Motor neuron (in vitro differentiated cells): Measurements from ENCODE around the gene MYO18A. TPM values are rescaled to one million over a fixed set of nuclear protein-coding genes. Genes with fewer than 3 reads are reported as not detected.
"Not testable (repeated sequence)": the region's sequence is repeated elsewhere in the genome, so short reads cannot be mapped to it uniquely, and the experiment has no call there.

Experiments used
- ATAC-seq, 8 experiments: fragments of 200-7000 bp; cut with Tn5 transposase; replicated peaks in 6 of 8; 2 replicates each; pipeline ENCODE4 v1.8.0; 2021; ENCODE audit warnings: mild to moderate bottlenecking in 8 of 8, moderate library complexity in 8 of 8
- H3K27ac ChIP-seq, 2 donors: fragments of 250-450 bp; sonication (Bioruptor Pico); 2 replicates each; pipeline ENCODE4 v1.9.0; 2021; ENCODE audit warnings: antibody characterized with exemption in 2 of 2, mild to moderate bottlenecking in 2 of 2, moderate library complexity in 1 of 2
- H3K4me1 ChIP-seq, 2 donors: fragments of 250-450 bp; sonication (Bioruptor Pico); replicated peaks in 1 of 2; 2 replicates each; pipeline ENCODE4 v1.6.1; 2021; ENCODE audit warnings: antibody characterized with exemption in 2 of 2, mild to moderate bottlenecking in 2 of 2, moderate library complexity in 1 of 2
- H3K4me3 ChIP-seq, 5 donors: fragments of 250-450 bp; sonication (Bioruptor Pico); 2 replicates each; pipeline ENCODE4 v1.9.0; 2021; ENCODE audit warnings: antibody characterized with exemption in 5 of 5, mild to moderate bottlenecking in 5 of 5, moderate library complexity in 4 of 5
- WGBS, 10 experiments: fragments of 450-650 bp; shearing (Covaris generic); methylation state at CpG; one replicate each; pipeline ENCODE4 v1.0.0; 2022; 5-methylcytosine and 5-hydroxymethylcytosine counted together
- in situ Hi-C, 9 experiments: fragments of 400-800 bp; cut with MboI; loops; one replicate each; pipeline ENCODE4 v1.15.0; 2021; ENCODE audit warnings: low sequenced_read_pairs in 9 of 9, low pct_unique_long_range_greater_than_20kb in 2 of 9; ENCODE audit not compliant: unreplicated experiment in 9 of 9
- total RNA-seq, 8 experiments: library from RNA; unstranded; fragments of 300-600 nt; gene quantifications; 2 replicates each; pipeline versions ENCODE4 v1.2.3 to v1.2.4, GENCODE V29; 2022

Gene MYO18A
- total RNA-seq, 8 experiments from 2014 or later, result 25.9 to 233 (median 31.1) TPM

DNA sequence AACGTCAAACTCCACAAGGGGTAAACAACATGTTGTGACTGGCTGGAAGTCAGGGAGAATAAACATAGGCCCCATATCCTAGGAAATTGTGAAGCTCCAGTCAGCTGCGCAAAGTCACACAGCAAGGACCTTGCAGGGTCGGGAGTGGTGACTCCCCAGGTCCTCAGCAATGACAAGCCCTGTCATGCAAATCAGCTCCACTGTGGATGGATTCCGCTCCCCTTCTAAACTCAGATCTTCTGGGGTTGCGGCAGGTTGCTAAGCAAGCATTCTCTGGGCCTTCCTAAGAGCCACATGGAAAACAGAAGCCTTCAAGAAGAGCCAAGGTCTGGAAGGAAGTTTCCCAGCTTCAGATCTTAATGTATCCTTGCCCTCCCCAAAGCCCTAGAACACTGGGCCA, 28.9 kb upstream of the MYO18A start:
- in situ Hi-C loops, result no loop called here
- H3K27ac ChIP-seq, result no peak overlapping the region
- H3K4me3 ChIP-seq, result no peak overlapping the region
- 63 to 100% (median 83%) methylated on average over 1 to 5 of the region's 5 CpGs; no CpG with 5 or more reads in 2 of the 10 experiments for WGBS, 10 experiments
- ATAC-seq, result no peak
- peaks cover 0 to 5% of the 10 kb centered on the region in 2 donors for H3K4me1 ChIP-seq

DNA sequence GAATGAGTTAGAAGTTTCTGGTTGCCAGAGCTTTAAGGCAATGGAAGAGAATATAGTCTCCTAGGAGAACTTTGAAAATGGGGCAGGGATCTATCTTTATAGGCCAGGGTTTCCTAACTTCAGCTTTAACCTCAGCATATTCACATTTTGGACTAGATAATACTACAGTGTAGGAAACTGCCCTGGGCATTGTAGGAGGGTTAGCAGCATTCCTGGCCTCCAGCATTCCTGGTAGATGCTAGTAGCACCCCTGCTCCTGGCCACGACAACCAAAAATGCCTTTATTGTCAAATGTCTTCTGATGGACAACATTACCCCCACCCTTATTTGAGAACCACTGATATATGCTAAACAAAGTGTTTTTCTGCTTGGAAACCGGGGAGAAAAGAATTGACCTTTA, 27.8 kb upstream of the MYO18A start:
- WGBS, 10 experiments, result 30 to 100% (median 80%) methylated on average over 1 to 2 of the region's 2 CpGs; no CpG with 5 or more reads in 2 of the 10 experiments

DNA sequence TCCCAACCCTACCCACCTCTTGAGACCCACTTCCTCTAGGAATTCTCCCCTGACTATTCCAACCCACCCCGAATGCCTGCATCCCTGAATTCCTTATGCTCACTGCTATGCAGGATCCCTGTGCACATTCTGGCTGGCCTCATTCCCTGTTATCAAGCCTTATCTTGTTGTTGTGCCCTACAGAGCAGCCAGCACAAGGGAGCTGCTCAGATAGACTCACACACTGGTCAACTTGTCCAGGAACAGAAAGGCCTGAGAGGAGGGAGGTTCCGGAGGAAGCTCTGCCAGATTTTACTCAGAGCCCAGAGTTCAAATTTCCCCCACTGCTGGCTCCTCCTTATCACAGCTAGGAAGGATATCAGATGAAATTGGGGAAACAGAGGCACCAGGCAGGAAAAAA, 24.8 kb upstream of the MYO18A start:
- 60 to 100% (median 100%) methylated on average over 1 of the region's 2 CpGs; no CpG with 5 or more reads in 5 of the 10 experiments for WGBS, 10 experiments
- Histone ChIP-seq H3K4me3 (no peak overlapping the region), H3K4me1 (peaks cover 0 to 5% of the 10 kb centered on the region in 2 donors), H3K27ac (no peak overlapping the region)
- ATAC-seq, result no peak
- in situ Hi-C loops, result no loop called here

More for the DNA sequence above, 27.8 kb upstream of the MYO18A start:
- in situ Hi-C loops, result no loop called here
- ATAC-seq, result peak in 3 of 8 experiments; percentile 18 to 69 (median 50)
- Histone ChIP-seq H3K4me1 (peaks cover 0 to 5% of the 10 kb centered on the region in 2 donors), H3K4me3 (no peak overlapping the region), H3K27ac (no peak overlapping the region)

DNA sequence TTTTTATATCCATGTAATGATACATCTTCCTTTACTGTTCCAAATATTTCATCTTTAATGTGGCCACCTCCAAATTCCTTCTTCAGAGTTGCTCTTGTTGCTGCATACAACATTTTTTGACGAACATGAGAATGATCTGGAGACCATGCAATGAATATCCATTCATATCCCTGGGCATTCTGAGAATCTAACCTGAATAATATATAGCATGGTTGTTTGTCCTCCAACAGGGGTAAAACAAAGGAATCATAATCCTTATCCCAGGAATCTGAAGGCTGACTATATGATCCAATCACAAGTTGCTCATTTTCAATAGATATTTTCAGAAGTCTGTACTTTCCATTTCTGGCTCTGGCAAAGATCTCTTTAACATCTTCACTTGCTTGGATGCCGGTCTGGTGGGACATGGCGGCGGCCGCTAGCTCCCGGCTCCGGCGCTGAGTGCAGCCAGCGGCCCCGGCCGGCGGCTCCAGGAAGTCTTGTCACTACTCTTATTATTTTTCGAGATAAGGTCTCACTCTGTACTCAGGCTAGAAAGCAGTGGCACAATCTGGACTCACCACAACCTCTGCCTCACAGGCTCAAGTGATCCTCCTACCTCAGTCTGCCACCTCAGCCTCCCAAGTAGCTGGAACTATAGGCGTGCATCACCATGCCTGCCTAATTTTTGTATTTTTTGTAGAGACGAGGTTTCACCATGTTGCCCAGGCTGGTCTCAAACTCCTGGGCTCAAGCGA, 24.0 kb upstream of the MYO18A start:
- 0 to 100% (median 80%) methylated on average over 1 to 6 of the region's 16 CpGs; no CpG with 5 or more reads in 3 of the 10 experiments for WGBS, 10 experiments
- H3K4me1 ChIP-seq, H3K4me3 ChIP-seq, H3K27ac ChIP-seq, in situ Hi-C loops: not testable (repeated sequence)
- ATAC-seq, result peak in 1 of 8 experiments; percentile 34

DNA sequence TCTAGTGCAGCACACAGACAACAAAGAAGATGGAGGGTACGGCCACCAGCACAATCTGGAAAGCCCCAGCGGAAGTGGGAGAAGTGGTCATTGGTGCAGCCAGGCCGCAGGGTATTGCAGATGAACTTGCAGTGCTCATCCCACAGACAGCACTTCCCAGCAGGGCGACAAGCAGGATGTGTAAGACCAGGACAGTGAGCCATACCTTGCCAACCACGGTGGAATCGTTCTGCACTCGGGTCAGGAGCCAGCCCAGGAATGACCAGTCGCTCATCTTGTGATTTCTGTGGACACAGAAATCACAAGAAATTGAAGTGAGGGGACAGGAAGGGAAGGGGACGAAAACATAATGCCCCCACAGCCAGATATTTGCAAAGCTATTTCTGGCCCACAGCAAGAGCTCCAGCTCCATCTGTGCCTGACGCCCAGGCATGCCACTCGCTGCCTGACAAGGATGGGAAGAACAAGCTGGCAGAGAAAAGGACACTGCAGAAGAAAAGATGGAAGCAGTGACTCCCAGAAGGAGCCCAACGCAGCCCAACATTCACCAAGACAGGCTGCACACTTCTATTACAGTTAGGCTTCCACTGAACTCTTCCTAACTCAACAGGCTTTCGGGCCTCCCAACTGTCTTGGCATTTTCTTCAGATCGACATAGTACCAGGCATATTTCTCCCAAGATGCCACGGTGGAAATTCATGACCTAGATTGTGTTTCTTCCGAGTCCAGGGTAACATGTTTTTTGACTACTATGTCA, 17.5 kb upstream of the MYO18A start:
- no peaks in the 10 kb centered on the region for H3K4me1 ChIP-seq
- no peak overlapping the region for H3K4me3 ChIP-seq
- ATAC-seq, result no peak
- WGBS, 10 experiments, result 73 to 91% (median 80%) methylated on average over 2 to 10 of the region's 16 CpGs; no CpG with 5 or more reads in 2 of the 10 experiments
- in situ Hi-C loops, result no loop called here
- H3K27ac ChIP-seq, result no peak overlapping the region

DNA sequence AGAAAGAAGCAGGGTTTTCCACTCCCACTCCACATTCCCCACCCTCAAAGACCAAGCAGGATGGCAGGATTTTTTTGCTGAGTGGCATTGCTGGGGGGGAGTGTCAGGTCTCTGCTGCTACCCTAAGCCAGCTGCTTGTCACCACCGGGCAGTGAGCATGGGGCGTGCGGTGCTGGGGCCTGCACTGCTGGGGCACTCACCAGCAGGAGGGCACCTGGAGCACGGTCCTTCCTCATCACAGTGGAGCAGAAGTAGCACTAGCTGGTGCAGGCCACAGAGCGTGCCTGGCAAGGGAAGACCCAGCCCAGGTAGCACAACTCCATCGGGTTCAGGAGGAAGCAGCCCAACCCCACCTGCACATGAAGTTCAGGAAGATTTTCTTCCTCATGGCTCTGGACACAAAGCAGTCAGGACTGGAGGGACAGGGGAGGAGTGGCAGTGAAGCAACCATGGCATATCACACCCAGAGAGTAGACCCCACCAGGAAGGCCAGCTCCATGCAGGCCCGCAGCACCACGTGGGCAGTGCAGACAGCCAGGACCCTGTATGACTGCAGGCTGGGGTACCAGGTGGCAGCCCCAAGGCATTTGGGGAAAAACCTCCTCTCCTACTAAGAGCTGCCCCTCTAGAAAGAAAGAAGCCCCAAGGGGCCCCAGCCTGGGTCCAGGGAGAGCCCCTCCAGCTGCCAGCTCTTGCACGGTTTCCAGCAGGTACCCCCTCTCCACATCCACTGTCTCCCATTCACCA, 16.7 kb upstream of the MYO18A start:
- Histone ChIP-seq H3K4me3 (no peak overlapping the region), H3K27ac (no peak overlapping the region), H3K4me1 (no peaks in the 10 kb centered on the region)
- whole genome bisulfite sequencing, 10 experiments, result 83 to 100% (median 86%) methylated on average over 1 to 6 of the region's 9 CpGs; no CpG with 5 or more reads in 5 of the 10 experiments
- in situ Hi-C loops, result no loop called here
- ATAC-seq, result peak in 1 of 8 experiments; percentile 28

DNA sequence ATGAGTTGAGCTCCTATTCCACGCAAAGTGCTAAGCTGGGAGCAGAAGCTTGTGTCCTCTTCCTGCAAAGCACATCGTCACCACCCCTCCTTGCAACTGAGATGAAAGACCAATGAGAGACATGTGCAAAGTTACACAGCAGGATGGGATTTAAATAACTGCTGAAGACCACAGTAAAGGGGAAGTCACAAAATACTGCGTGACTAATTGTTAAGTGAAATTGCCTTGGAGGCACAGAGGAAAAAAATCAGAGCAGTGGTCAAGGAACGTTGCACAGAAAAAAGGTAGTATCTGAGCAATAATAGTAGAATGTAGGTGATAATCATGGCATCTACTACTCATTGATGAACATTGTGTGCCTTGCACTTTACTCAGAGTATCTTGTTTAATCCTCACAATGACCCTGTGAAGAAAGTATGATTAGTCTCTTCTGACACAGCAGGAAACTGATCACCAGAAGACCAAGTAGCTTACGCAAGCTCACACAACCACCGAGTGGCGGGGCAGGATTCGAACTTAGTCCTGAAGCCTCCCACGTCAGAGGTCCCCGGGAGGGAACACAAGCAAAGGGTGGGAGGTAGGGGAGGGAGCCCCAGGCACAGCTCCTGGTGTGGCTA, 15.4 kb upstream of the MYO18A start:
- H3K27ac ChIP-seq, result no peak overlapping the region
- H3K4me3 ChIP-seq, result no peak overlapping the region
- in situ Hi-C loops, result no loop called here
- H3K4me1 ChIP-seq, result no peaks in the 10 kb centered on the region
- ATAC-seq, result peak in 1 of 8 experiments; percentile 87
- WGBS, 10 experiments, result 35 to 87% (median 62%) methylated on average over 1 to 8 of the region's 10 CpGs

DNA sequence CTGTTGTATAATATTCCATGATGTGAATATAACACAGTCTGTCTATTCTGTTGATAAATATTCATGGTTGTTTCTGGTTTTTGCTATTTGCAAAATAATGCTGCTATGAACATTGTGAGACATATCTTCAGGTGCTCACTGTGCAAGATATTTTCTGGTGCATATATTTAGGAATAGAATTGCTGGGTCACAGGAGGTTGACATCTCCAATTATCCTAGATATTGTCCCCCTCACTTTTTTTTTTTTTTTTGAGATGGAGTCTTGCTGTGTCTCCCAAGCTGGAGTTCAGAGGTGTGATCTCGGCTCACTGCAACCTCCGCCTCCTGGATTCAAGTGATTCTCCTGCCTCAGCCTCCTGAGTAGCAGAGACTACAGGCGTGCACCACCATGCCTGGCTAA, 14.5 kb upstream of the MYO18A start:
- 40 to 100% (median 95%) methylated on average over 1 to 3 of the region's 3 CpGs; no CpG with 5 or more reads in 5 of the 10 experiments for WGBS, 10 experiments
- H3K27ac ChIP-seq, result no peak overlapping the region
- H3K4me3 ChIP-seq, result no peak overlapping the region
- no peak for ATAC-seq
- no peaks in the 10 kb centered on the region for H3K4me1 ChIP-seq
- in situ Hi-C loops, result no loop called here

DNA sequence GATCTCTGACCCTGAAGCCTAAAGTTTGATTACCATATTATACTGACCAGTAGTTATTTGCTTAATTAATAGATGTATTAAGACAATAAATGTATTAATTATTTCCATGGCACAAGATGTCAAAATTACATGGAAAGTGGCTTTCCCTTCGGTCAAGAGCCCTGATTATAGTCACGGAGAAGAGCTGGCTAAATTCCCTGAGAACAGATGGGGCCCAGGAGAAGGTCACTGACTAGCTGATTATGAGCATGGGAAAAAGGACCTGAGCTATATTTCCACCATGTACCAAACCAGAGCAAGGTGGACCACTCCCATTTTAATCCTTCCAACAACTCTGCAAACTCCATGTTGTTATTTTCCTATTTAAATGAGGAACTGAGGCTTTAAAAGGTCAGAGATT, 12.9 kb upstream of the MYO18A start:
- in situ Hi-C loops, result no loop called here
- 34 to 92% (median 83%) methylated on average over 1 to 2 of the region's 2 CpGs; no CpG with 5 or more reads in 4 of the 10 experiments for WGBS, 10 experiments
- Histone ChIP-seq H3K27ac (no peak overlapping the region), H3K4me3 (no peak overlapping the region), H3K4me1 (no peaks in the 10 kb centered on the region)
- no peak for ATAC-seq

DNA sequence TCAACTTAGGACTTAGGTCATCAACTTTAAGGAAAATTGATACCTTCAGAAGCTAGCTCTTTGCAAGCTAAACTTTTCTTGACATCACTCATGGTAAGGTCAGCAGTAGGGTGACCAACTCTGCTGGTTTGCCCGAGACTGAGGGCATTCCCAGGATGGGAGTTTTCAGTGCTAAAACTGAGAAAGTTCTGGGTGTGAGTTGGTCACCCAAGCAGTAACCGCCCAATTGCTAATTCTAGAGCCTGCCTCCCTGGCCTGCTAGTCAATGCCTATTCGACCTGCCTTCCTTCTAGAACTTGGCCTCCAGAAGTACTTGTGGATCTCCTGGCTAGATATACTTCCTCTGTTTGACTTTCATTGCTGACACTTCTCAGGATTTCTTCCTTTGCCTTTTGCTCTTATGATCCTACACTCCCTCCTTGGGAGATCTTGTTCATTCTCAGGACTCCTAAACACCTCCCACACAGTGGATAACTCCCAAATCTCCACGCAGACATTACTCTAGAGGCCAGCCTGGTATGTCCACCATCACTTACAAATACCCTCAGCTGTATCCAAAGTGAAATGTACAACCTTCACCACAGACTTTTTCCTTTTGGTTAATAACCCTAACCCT, 10.5 kb upstream of the MYO18A start:
- 14 to 80% (median 52%) methylated on average over 1 to 3 of the region's 4 CpGs; no CpG with 5 or more reads in 2 of the 10 experiments for WGBS, 10 experiments
- in situ Hi-C loops, result no loop called here
- ATAC-seq, result peak in 2 of 8 experiments; percentile 24 to 53

DNA sequence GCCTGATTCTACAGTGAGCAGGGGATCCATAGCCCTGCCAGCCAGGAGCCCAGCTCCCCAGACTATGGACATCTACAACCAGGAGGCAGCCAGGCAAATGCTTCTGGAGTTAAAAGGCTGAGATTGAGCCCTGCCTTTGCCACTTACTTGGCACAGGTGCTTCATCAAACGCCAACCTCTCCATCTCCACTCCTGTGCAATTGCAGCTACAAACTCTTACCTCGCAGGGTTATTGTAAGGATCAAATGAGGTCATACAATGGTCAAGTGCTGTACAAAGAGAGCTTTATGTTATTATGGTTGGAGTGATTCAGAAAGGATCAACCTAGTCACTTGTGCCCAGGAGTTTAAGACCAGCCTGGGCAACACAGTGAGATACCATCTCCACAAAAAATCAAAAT, 9.8 kb upstream of the MYO18A start:
- WGBS, 10 experiments, result 50 to 100% (median 86%) methylated on average over 1 to 2 of the region's 2 CpGs; no CpG with 5 or more reads in 6 of the 10 experiments
- ATAC-seq, result no peak
- in situ Hi-C loops, result no loop called here
- no peak overlapping the region for H3K4me3 ChIP-seq
- H3K27ac ChIP-seq, result no peak overlapping the region
- no peaks in the 10 kb centered on the region for H3K4me1 ChIP-seq

More for the DNA sequence above, 10.5 kb upstream of the MYO18A start:
- no peaks in the 10 kb centered on the region for H3K4me1 ChIP-seq
- H3K4me3 ChIP-seq, result no peak overlapping the region
- no peak overlapping the region for H3K27ac ChIP-seq

DNA sequence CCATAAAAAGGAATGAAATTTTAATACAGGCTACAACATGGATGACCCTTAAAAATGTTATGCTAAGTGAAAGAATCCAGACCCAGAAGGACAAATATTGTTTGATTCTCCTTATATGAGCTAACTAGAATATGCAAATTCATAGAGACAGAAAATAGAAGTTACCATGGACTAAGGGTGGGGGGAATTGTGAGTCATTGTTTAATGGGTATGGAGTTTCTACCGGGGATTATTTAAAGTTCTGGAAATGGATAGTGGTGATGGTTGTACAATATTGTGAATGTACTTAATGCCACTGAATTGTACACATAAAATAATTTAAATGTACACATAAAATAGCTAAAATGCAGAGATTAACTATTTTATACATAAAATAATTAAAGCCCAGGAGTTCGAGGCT, 9.2 kb upstream of the MYO18A start:
- H3K4me3 ChIP-seq, result no peak overlapping the region
- no peaks in the 10 kb centered on the region for H3K4me1 ChIP-seq
- H3K27ac ChIP-seq, result no peak overlapping the region
- in situ Hi-C loops, result no loop called here
- peak in 4 of 8 experiments; percentile 37 to 88 (median 78) for ATAC-seq
- WGBS, 10 experiments, result 0 to 100% (median 72%) methylated on average over 1 to 2 of the region's 2 CpGs
